HepG2 (cell line): ENCODE measurements around the gene PRM3. TPM values are rescaled to one million over a fixed set of nuclear protein-coding genes. Genes with fewer than 3 reads are reported as not detected.
A peak's percentile ranks its signal among the peaks of the same experiment; 100 is the strongest.

Source experiments
- CHD2 ChIP-seq: IDR thresholded peaks from 2 replicates; pipeline ENCODE4 v1.6.1; 2011; ENCODE audit warnings: low read depth, low read length, improper control_type of control experiment
- KDM4B ChIP-seq: sonication (generic); formaldehyde crosslinking; IDR thresholded peaks from 2 replicates; pipeline ENCODE4 v1.4.0; 2020; ENCODE audit warnings: missing genetic modification reagents
- KLF6 ChIP-seq: IDR thresholded peaks from 2 replicates; pipeline ENCODE4 v1.8.0; 2016; ENCODE audit warnings: missing biosample characterization, missing genetic modification reagents
- NR1H2 ChIP-seq: sonication (generic); formaldehyde crosslinking; IDR thresholded peaks from 2 replicates; pipeline ENCODE4 v1.8.1; 2022; ENCODE audit warnings: low read depth, missing genetic modification reagents, borderline replicate concordance
- ZBTB38 ChIP-seq: sonication (generic); formaldehyde crosslinking; IDR thresholded peaks from 2 replicates; pipeline ENCODE4 v1.5.1; 2020; ENCODE audit warnings: mild to moderate bottlenecking, missing genetic modification reagents
- ZSCAN5A ChIP-seq: sonication (generic); formaldehyde crosslinking; IDR thresholded peaks from 2 replicates; pipeline ENCODE4 v1.8.0; 2022; ENCODE audit warnings: mild to moderate bottlenecking, missing genetic modification reagents, borderline replicate concordance
- polyA plus RNA-seq, 8 experiments: library from polyadenylated mRNA; depleted of rRNA in 3 of 8; stranded (reverse) in 7 of 8; unstranded in 1 of 8; fragments of >200 nt; fragmentation: Illumina TruSeq in 4 of 8; extraction: Trizol in 4 of 8; gene quantifications; 2 replicates each; pipeline versions ENCODE4 v1.2.1 to v1.2.3, GENCODE V29; 2011 to 2016; ENCODE audit warnings: low read depth in 4 of 8, missing spikeins in 1 of 8, mixed read lengths in 1 of 8; ENCODE audit not compliant: insufficient read depth in 1 of 8
- total RNA-seq, 5 experiments: library from RNA; depleted of rRNA; stranded (reverse); fragments of >200 nt; fragmentation: Illumina TruSeq; extraction: Trizol; gene quantifications; 2 replicates each; pipeline ENCODE4 v1.2.3, GENCODE V29; 2016; ENCODE audit warnings: low read depth in 1 of 5
- TF ChIP-seq, protein P1 (sequence below): sonication (generic); formaldehyde crosslinking; IDR thresholded peaks from 2 replicates; pipeline ENCODE4 v1.5.1; 2020; ENCODE audit warnings: mild to moderate bottlenecking, missing genetic modification reagents, moderate library complexity
- TF ChIP-seq, protein P2 (sequence below): sonication (generic); formaldehyde crosslinking; IDR thresholded peaks from 2 replicates; pipeline ENCODE4 v1.4.0; 2020; ENCODE audit warnings: mild to moderate bottlenecking, missing genetic modification reagents
- TF ChIP-seq, protein P3 (sequence below): sonication (generic); formaldehyde crosslinking; IDR thresholded peaks from 2 replicates; pipeline ENCODE4 v1.4.0; 2020; ENCODE audit warnings: mild to moderate bottlenecking, missing genetic modification reagents
- TF ChIP-seq, protein P4 (sequence below): sonication (generic); formaldehyde crosslinking; IDR thresholded peaks from 2 replicates; pipeline ENCODE4 v1.4.0; 2020; ENCODE audit warnings: missing genetic modification reagents
- TF ChIP-seq, protein P5 (sequence below): sonication (generic); formaldehyde crosslinking; IDR thresholded peaks from 2 replicates; pipeline ENCODE4 v1.8.1; 2023; ENCODE audit warnings: missing genetic modification reagents, mild to moderate bottlenecking, borderline replicate concordance

Gene PRM3
- total and polyA plus RNA-seq, 2 of the 13 experiments (the other 11 are each of a cell fraction or from before 2014, with no cell fraction given) = not detected

- TF ChIP-seq, protein P1, sequence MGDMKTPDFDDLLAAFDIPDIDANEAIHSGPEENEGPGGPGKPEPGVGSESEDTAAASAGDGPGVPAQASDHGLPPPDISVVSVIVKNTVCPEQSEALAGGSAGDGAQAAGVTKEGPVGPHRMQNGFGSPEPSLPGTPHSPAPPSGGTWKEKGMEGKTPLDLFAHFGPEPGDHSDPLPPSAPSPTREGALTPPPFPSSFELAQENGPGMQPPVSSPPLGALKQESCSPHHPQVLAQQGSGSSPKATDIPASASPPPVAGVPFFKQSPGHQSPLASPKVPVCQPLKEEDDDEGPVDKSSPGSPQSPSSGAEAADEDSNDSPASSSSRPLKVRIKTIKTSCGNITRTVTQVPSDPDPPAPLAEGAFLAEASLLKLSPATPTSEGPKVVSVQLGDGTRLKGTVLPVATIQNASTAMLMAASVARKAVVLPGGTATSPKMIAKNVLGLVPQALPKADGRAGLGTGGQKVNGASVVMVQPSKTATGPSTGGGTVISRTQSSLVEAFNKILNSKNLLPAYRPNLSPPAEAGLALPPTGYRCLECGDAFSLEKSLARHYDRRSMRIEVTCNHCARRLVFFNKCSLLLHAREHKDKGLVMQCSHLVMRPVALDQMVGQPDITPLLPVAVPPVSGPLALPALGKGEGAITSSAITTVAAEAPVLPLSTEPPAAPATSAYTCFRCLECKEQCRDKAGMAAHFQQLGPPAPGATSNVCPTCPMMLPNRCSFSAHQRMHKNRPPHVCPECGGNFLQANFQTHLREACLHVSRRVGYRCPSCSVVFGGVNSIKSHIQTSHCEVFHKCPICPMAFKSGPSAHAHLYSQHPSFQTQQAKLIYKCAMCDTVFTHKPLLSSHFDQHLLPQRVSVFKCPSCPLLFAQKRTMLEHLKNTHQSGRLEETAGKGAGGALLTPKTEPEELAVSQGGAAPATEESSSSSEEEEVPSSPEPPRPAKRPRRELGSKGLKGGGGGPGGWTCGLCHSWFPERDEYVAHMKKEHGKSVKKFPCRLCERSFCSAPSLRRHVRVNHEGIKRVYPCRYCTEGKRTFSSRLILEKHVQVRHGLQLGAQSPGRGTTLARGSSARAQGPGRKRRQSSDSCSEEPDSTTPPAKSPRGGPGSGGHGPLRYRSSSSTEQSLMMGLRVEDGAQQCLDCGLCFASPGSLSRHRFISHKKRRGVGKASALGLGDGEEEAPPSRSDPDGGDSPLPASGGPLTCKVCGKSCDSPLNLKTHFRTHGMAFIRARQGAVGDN (CRISPR knock-in tag) = no peak
- no peak for TF ChIP-seq KDM4B (CRISPR knock-in tag)
- no peak for TF ChIP-seq ZSCAN5A (CRISPR knock-in tag)
- TF ChIP-seq KLF6 (CRISPR knock-in tag) = no peak
- no peak for TF ChIP-seq CHD2
- TF ChIP-seq ZBTB38 (CRISPR knock-in tag) = 0 out of 2 replicates have a peak, but pooled peaks have one; percentile 3
- TF ChIP-seq, protein P2, sequence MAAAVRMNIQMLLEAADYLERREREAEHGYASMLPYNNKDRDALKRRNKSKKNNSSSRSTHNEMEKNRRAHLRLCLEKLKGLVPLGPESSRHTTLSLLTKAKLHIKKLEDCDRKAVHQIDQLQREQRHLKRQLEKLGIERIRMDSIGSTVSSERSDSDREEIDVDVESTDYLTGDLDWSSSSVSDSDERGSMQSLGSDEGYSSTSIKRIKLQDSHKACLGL (CRISPR knock-in tag) = no peak
- TF ChIP-seq, protein P3, sequence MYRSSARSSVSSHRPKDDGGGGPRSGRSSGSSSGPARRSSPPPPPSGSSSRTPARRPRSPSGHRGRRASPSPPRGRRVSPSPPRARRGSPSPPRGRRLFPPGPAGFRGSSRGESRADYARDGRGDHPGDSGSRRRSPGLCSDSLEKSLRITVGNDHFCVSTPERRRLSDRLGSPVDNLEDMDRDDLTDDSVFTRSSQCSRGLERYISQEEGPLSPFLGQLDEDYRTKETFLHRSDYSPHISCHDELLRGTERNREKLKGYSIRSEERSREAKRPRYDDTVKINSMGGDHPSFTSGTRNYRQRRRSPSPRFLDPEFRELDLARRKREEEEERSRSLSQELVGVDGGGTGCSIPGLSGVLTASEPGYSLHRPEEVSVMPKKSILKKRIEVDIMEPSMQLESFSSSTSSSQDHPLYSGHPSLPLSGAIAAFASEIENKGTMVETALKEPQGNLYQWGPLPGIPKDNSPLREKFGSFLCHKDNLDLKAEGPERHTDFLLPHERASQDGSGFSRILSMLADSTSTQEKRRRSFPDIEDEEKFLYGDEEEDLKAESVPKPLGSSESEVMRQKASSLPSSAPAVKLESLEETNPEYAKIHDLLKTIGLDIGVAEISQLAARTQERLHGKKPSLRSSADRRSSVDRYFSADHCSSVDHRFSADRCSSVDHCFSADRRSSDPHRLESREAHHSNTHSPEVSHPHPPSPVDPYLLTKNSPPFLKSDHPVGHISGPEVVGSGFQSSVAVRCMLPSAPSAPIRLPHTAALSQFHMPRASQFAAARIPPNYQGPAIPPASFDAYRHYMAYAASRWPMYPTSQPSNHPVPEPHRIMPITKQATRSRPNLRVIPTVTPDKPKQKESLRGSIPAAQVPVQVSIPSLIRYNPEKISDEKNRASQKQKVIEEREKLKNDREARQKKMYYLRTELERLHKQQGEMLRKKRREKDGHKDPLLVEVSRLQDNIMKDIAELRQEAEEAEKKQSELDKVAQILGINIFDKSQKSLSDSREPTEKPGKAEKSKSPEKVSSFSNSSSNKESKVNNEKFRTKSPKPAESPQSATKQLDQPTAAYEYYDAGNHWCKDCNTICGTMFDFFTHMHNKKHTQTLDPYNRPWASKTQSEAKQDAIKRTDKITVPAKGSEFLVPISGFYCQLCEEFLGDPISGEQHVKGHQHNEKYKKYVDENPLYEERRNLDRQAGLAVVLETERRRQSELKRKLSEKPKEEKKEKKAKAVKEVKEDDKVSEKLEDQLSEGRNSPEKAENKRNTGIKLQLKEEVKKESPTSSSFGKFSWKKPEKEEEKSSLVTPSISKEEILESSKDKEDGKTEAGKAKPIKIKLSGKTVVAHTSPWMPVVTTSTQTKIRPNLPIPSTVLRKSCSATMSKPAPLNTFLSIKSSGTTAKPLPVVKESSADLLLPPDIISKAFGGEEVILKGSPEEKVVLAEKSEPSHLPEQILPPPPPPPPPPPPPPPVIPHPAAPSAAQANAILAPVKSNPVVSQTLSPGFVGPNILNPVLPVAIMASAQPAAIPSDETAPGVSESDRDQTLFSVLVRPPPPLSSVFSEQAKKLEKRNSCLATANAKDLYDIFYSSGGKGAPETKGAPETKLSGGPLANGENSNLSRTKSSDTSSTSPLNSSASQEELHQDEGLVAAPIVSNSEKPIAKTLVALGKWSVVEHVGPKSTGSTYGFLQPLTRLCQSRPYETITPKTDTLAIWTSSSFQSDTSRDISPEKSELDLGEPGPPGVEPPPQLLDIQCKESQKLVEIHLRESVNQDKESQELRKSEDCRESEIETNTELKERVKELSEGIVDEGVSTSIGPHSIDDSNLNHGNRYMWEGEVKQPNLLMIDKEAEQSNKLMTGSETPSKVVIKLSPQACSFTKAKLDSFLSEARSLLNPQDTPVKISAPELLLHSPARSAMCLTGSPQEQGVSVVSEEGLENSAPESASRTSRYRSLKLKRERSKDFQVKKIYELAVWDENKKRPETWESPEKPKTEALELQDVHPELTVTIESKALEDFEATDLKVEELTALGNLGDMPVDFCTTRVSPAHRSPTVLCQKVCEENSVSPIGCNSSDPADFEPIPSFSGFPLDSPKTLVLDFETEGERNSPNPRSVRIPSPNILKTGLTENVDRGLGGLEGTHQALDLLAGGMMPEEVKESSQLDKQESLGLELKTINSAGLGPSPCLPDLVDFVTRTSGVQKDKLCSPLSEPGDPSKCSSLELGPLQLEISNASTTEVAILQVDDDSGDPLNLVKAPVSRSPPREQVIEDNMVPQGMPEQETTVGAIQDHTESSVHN (CRISPR knock-in tag) = no peak
- TF ChIP-seq, protein P4, sequence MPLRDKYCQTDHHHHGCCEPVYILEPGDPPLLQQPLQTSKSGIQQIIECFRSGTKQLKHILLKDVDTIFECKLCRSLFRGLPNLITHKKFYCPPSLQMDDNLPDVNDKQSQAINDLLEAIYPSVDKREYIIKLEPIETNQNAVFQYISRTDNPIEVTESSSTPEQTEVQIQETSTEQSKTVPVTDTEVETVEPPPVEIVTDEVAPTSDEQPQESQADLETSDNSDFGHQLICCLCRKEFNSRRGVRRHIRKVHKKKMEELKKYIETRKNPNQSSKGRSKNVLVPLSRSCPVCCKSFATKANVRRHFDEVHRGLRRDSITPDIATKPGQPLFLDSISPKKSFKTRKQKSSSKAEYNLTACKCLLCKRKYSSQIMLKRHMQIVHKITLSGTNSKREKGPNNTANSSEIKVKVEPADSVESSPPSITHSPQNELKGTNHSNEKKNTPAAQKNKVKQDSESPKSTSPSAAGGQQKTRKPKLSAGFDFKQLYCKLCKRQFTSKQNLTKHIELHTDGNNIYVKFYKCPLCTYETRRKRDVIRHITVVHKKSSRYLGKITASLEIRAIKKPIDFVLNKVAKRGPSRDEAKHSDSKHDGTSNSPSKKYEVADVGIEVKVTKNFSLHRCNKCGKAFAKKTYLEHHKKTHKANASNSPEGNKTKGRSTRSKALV (CRISPR knock-in tag) = 0 out of 2 replicates have a peak, but pooled peaks have one; percentile 15
- no peak for TF ChIP-seq NR1H2 (CRISPR knock-in tag)
- TF ChIP-seq, protein P5, sequence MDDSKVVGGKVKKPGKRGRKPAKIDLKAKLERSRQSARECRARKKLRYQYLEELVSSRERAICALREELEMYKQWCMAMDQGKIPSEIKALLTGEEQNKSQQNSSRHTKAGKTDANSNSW = no peak
Observed at GRCh38 chr16:11277607-11278337, 4.3 kb upstream of the PRM3 start (continued).
